PFSK-1 (cell line): ENCODE measurements around the gene MT1X.

Experiments used
- FOXP2 ChIP-seq: optimal IDR thresholded peaks from 2 replicates; pipeline ENCODE3; 2011; ENCODE audit warnings: borderline replicate concordance, control low read depth, inconsistent platforms; ENCODE audit not compliant: insufficient read depth; ENCODE audit errors: extremely low read length, extremely low read depth
- POLR2AphosphoS5 ChIP-seq: IDR thresholded peaks from 2 replicates; pipeline ENCODE4 v1.6.1; 2012; ENCODE audit warnings: low read depth, mild to moderate bottlenecking, control low read depth, low read length, moderate library complexity
- REST ChIP-seq, 2 experiments: IDR thresholded peaks; 2 replicates each; pipeline versions ENCODE4 v1.6.1 to v1.8.0; 2011 to 2012; ENCODE audit warnings: low read depth in 2 of 2, low read length in 2 of 2, control low read depth in 1 of 2, inconsistent platforms in 1 of 2, mild to moderate bottlenecking in 1 of 2, moderate library complexity in 1 of 2; ENCODE audit not compliant: insufficient read depth in 1 of 2
- SIN3A ChIP-seq: IDR thresholded peaks from 2 replicates; pipeline ENCODE4 v1.6.1; 2012; ENCODE audit warnings: mild to moderate bottlenecking, low read length, moderate library complexity, borderline replicate concordance; ENCODE audit not compliant: insufficient read depth
- TAF1 ChIP-seq: IDR thresholded peaks from 2 replicates; pipeline ENCODE4 v1.6.1; 2012; ENCODE audit warnings: low read length, control low read depth, borderline replicate concordance; ENCODE audit not compliant: insufficient read depth

The MT1X gene

DNA sequence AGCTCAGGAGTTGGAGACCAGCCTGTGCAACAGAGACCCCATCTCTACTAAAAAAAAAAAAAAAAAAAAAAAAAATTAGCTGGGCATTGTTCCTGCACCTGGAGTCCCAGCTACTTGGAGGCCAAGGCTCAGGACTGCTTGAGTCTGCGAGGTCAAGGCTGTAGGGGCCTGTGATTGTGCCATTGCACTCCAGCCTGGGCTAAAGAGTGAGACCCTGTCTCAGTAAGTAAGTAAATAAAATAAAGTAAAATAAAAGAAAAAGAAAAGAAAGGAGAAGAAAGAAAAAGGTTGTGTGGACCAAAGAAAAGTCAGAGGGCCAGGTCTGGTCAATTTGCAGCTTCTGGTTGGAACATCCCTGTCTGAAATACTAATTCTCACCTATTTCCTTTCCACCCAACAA, 18.4 kb downstream of the MT1X start:
- no peak for TF ChIP-seq TAF1
- TF ChIP-seq SIN3A: no peak
- TF ChIP-seq FOXP2: no peak
- TF ChIP-seq REST (IDR thresholded peaks at IDR 0.05; ENCODE audit: insufficient read depth in 1 of 2, low read depth in 2 of 2, low read length in 2 of 2): no peak
- no peak for TF ChIP-seq POLR2AphosphoS5

DNA sequence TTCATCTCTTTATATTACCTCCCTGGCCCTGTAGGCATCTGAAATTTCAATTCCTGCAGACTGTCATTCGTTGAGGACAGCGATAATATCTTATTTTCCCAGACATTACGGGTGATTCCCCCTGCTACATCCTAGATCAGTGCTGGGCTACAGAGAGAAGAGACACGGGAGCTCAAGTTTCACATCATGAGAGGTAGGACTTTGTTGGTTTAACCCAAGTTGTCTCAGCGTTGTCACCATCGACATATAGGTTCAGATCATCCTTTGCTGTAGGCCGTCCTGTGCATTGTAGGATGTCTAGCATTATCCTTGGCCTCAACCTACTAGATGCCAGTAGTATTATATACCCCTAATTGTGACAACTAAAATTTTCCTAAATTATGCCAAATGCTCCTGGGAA, 19.3 kb downstream of the MT1X start:
- TF ChIP-seq TAF1: no peak
- TF ChIP-seq POLR2AphosphoS5: no peak
- TF ChIP-seq REST (IDR thresholded peaks at IDR 0.05; ENCODE audit: insufficient read depth in 1 of 2, low read depth in 2 of 2, low read length in 2 of 2): no peak
- no peak for TF ChIP-seq SIN3A

- TF ChIP-seq SIN3A (no peak), REST (IDR thresholded peaks at IDR 0.05; ENCODE audit: insufficient read depth in 1 of 2, low read depth in 2 of 2, low read length in 2 of 2) (no peak), FOXP2 (no peak), TAF1 (no peak), POLR2AphosphoS5 (no peak)
Observed at GRCh38 chr16:56702836-56703235, 20.6 kb downstream of the MT1X start.

DNA sequence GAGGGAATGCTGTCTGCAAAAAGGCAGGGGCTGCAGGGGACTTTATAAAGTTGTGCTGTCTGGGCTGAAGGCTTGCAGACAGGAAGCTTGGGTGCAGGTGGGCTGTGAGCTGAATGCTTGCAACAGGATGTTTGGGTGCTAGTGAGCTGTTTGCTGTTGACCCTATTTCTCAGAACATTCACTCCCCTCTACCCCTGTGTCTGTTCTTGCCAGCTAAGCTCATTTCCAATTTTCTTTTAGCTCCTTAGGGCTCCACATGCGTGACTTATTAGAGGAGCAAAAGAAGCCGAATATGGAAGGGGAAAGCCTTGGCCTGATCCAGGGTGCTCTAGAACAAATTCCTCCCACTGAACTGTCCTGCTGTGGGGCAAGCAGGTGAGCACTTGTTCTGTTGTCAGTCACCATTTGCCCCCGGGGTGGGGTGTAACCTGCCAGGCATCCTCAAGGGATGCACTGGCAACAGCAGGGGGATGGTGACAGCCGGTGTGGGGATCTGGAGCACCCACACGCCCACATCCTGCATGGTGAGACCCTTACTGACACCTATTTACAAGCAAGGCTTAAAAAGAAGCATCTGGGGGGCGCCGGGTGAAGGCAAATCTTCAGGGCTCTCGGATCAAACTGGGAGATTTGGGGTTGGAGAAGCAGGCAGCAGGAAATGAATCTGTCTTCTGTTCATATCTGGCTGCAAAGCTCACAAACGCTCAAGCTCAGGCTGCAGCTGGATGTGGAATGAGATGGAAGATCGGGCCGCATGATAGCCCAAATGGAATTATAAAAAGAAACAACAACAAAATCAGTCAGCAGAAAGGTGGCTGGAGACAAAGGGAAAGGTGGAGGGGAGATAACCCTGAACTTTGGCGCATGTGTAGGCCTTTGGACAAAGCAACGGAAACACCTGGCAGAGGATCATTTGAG, 26.5 kb downstream of the MT1X start:
- TF ChIP-seq TAF1 (no peak), POLR2AphosphoS5 (no peak), FOXP2 (no peak), REST (IDR thresholded peaks at IDR 0.05; ENCODE audit: insufficient read depth in 1 of 2, low read depth in 2 of 2, low read length in 2 of 2) (no peak), SIN3A (no peak)
